Ovary (tissue), 3 donors: ENCODE measurements around the gene MBD6.

Source experiments
- CTCF ChIP-seq, 3 donors: fragments of 450-650 bp in 2 of 3; fragments of 200-600 bp in 1 of 3; IDR thresholded peaks; one replicate each; pipeline versions ENCODE4 v1.5.1 to v1.8.0; 2016 to 2022; ENCODE audit warnings: antibody characterized with exemption in 3 of 3, mild to moderate bottlenecking in 1 of 3
- EP300 ChIP-seq: sonication (generic); formaldehyde crosslinking; IDR thresholded peaks from one replicate; pipeline ENCODE4 v1.6.1; 2017; ENCODE audit warnings: antibody characterized with exemption
- donor health status: DM: no; HTN: no; CAD: no.

- no peak for TF ChIP-seq CTCF (IDR thresholded peaks at IDR 0.05)
- no peak for TF ChIP-seq EP300
These were observed 47.8 kb upstream of the MBD6 start for GRCh38 chr12:57474862-57475261.
